SKM-1 treated with dmso at 0.1 percent for 144 hours (cell line): ENCODE data around the gene C20orf202.
"Not testable (repeated sequence)": the region's sequence is repeated elsewhere in the genome, so short reads cannot be mapped to it uniquely, and the experiment has no call there.

ENCODE experiments used
- DNase-seq: peaks from one replicate; lab custom pipeline; 2025; ENCODE audit not compliant: unreplicated experiment; lab: John Stamatoyannopoulos, UW

The C20orf202 gene

DNA sequence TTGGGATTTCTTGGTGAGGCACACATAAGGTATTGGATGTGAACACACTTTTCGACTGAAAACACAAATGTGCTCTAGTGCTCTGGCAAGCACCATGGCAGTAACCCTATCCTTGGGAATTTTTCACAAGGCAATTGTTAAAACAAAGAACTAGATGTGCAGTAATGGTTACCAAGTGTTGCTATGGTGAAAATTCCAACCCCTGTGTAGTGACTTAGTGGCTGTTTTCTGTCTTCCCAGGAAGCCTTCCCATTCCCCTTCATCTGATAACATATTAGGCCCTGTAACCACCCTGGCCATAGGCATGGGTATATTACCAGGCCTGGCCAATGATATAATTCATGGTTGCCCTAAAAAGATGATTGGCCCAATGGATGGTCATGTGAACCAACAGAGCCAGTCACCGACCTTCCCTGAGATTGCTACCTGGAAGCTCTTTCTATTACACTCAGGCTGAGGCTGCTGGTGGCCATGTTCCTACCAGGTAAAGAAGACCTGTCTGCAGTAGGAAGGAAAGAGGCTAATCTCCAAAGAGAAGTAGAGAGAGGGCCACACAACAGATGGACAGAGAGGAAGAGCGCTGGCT is 4.1 kb downstream of the C20orf202 start:
- no peak for DNase-seq

DNA sequence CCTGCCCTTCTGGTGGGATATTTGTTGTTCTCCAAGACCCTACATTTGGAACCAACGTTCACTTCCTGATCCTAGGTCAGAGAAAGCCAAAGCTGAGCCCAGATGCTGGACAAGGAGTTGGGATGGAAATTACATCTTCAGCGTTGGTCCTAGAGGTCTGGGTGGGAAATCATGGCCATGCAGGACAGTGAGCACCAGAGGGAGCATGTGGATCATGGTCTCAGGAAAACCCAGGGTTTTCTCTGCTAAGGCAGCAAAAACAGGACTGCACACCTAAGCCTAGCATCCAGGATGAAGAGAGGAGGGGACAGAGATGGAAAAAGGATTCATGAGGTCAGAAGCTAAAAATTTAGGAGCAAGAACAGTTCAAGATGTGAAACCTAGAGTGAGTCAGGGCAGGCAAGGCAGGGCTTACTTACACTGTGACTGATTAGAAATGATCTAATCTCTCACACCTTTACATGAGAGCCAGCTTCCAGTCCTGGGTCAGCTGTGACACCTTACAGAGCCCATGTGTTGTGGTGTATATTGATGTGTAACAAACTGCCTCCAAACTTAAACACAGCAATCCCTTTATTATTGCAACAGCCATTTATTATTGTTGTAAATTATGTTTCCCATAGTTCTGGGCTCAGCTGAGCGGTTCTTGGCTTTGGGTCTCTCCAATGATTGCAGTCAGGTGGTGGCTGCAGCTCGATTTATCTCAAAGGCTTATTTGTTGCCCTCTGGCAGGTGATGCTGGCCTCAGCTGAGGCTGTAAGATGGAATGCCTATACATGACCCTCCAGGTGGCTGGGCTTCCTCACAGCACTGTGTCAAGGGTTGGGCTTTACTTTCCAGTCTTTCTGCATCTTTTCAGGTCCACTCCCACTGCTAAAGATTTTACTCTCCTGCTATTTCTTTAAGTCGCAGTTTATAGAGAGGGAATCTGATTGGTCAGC is 6.5 kb downstream of the C20orf202 start:
- no peak for DNase-seq

DNA sequence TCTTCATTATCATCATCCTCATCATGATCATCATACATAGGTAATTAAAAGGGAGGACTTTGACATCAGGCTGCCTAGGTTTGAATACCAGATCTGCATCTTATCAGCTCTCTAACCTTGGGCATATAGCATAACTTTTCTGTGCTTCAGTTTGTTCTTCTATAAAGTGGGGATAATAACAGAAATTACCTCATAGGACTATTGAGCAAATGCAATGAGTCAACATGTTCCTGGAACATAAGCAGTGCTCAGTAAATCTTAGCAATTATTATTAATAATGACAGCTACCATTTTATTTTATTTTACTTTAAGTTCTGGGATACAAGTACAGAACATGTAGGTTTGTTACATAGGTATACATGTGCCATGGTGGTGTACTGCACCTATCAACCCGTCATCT is 7.2 kb downstream of the C20orf202 start:
- no peak for DNase-seq

DNA sequence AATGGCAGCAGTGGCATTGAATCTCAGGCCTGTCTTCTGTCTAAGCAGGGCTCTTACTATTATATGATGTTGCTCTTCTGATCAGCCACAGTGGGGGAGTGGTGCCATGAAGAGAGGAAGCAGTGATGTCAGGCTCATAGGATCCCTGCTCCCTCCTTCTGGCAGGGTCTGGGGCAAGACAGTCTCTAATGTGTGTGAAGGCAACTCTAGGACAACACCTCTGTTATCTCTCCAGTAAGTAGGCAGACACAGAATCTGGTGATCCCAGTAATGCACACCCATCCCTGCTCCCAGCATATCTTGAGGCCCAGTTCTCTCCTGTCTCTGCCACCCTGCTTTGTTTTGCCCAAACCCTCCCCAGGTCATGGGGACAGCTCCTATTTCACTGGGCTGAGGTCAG is 8.8 kb downstream of the C20orf202 start:
- no peak for DNase-seq

DNA sequence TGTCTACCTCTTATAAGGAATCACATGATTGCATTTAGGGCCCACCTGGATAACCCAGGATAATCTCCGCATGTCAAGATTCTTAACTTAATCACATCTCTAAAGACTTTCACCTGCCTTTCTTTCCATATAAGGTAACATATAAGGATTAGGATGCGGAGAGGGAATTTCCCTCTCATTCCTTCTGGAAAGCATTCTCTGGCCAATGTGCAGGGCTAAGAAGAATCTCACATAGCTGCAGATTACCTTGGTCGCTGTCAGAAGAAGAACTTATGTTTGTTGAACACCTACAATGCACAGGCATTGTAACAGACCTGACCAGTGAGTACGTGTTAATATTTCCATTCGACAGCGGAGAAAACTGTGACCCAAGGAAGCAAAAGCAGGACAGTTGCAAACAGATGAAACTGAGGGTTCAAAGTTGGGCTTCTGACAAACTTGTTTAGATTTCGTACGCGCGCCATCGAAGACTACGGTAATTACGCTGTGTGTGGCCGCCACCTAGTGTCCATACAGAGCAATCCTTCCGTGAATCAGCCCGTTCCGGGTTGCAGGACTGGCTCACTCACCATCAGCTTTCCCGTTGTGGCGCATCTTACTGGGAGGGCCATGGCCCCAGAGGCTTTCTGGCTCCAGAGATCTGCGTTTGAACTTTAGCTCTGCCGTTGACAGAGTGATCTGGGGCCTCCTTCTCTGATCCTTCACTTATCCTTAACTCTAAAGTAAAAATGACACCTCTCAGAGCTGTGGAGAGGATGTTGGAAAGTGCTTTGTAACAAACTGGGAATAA is 9.5 kb downstream of the C20orf202 start:
- DNase-seq = peak; percentile 23

DNA sequence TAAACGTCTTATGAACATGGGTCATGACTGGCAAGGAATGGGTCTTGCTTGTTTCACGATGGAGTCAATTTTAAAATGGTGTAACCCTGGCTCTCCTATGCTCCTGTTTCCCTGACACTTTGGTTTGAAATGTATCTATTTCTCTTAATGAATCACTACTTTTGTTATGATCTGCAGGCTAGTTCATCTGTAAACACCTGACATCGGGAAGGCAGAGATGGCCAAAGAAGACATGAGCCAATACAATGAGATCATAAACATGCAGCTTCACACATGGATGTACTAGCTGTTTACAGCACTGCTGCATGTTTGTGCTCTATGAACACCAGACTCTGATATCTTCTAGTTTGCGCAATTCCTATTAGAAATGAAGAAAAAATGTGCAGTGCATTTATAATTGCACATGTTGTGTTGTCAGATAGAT is 11.6 kb downstream of the C20orf202 start:
- DNase-seq = no peak

DNA sequence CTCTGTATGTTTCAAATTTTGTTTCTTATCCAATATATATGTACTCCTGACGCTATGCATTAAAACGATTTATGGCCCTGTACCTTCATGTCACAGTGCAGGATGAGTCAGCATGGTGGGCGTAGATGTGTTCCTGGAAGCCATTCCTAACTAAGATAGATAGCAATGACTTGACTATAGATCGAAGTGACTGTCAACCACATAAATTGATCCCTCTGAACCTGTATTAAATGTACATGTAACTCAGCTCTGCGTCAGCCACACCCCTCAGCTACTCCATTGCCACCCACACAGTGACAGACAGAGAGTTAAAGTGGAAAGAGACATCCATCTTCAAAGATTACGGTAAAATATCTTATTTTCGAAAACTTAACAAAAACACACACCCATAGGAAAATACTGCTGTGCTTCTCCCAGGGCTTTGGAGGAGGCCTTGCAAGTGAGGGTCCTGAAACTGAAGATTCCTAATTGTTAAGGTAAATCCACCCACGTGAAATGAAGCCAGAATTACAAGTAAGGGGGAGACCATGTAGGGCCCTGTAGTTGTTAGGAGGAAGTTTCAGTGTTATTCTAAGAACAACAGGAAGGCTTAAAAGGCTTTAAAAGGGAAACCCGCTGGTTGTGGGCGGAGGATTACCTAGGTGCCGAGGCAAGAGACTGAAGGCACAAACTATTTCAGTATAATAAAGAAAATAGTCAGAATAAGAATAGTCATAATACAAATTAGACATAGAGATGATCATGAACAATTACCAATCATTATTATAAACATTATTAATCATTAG is 12.3 kb downstream of the C20orf202 start:
- DNase-seq = no peak

DNA sequence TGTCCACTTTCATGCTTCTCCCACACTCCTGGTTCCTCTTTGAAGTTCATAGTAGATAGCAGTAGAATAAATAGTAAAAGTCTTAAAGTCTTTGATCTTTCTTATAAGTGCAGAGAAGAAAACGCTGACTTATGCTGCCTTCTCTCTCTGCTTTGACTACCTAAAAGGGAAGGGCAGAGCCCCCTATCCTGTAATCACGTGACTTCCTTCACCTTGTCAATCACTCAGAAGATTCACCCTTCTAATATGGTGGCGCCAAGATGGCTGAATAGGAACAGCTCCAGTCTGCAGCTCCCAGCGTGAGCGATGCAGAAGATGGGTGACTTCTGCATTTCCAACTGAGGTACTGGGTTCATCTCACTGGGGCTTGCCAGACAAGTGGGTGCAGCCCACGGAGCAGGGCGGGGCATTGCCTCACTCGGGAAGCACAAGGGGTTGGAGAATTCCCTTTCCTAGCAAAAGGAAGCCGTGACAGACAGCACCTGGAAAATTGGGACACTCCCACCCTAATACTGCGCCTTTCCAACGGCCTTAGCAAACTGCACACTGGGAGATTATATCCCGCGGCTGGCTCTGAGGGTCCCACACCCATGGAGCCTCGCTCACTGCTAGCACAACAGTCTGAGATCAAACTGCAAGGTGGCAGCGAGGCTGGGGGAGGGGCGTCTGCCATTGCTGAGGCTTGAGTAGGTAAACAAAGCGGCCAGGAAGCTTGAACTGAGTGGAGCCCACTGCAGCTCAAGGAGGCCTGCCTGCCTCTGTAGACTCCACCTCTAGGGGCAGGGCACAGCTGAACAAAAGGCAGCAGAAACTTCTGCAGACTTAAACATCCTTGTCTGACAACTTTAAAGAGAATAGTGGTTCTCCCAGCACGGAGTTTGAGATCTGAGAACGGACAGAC is 13.5 kb downstream of the C20orf202 start:
- DNase-seq = not testable (repeated sequence)

DNA sequence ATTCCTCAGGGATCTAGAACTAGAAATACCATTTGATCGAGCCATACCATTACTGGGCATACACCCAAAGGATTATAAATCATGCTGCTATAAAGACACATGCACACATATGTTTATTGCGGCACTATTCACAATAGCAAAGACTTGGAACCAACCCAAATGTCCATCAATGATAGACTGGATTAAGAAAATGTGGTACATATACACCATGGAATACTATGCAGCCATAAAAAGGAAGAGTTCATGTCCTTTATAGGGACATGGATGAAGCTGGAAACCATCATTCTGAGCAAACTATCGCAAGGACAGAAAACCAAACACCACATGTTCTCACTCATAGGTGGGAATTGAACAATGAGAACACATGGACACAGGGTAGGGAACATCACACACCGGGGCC is 19.5 kb downstream of the C20orf202 start:
- DNase-seq = not testable (repeated sequence)

DNA sequence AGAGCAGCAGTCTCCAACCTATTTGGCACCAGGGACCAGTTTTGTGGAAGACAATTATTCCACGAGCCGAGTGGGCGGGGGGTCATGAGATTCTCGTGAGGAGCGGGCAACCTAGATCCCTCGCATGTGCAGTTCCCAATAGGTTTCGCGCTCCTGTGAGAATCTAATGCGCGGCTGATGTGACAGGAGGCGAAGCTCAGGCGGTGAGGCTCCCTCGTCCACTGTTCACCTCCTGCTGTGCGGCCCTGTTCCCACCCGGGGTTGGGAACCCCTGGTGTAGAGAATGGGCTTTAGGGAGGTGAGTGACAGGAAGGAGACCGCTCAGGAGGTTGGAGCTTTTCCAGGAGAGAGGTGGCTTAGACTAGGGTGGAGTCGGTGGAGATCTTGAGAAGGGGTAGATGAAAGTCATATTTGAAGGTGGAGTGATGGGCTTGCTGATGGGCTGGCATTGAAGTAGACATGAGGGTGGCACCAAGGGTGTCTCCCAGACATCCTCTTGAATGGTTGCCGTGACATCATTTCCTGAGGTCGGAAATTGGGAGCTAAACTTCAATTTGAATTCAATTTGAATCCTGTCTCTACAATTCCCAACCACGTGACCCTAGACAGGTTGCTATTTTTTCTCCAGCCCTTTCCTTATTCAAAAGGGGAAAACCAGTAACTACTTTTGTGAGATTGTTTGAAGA is 21.1 kb downstream of the C20orf202 start:
- no peak for DNase-seq

DNA sequence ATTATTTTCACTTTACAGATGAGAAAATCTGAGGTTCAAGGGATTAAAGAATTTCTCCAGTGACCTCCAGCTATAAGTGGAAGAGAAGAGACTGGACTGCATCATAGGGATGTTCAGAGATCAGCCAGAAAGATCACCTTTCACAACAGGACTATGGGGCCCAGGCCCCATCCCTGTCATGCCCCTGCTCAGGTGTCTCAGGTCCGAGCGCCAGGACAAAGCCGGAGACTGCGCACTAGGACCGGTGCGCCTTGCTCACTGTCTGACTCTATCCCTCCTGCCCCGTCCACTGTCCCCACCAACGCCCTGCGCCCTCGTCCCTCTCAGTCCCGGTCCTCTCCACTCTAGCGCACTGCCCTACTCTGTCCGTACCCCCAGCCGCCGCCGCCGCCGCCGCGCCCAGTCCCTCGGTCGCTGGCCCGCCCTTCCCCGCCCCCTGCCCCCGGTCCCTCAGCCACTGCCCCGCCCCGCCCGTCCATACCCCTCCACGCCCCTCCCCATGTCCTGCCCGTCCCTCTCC is 22.1 kb downstream of the C20orf202 start:
- no peak for DNase-seq

DNA sequence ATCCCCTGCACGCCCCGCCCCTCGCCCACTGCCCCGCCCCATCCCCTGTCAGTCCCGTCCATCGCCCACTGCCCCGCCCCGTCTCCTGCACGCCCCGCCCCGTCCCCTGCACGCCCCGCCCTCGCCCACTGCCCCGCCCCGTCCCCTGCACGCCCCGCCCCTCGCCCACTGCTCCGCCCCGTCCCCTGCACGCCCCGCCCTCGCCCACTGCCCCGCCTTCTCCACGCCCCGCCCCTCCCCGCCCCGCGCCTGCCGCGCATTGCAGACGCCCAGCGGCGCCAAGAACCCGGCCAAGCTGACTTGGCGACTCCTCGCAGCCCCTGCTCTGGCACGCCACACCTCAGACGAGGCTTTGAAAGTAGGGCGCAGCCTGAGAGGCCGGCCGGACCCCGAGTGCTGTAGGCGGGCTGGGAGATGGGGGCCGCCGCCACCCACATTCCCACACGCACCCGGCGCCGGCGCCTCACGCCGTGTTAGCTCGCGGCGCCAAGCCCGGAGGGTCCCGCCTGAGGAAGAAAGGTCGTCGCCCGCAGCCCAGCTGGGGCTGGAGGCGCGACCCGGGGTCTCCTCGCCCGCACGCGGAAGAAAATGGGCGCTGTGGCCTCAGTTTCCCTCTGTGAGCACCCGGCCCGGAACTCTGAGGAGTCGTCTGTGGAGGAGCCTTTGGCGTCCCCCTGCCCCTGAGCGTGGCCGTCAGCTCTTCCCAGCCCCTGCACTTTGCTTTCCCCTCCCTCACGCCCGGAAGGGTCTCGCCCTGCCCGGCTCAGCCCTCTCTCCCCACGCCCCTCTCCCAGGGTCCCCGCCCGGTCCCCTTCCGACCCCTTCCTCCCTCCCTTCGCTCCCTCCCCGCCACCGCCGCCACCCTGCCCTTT is 22.8 kb downstream of the C20orf202 start, which contains the start of gene RAD21L1:
Gene RAD21L1 (plus strand): TSS at position 262 of the 872 bp plus-strand sequence. CDS start 2,410 bp downstream, outside the sequence.
- DNase-seq = no peak

DNA sequence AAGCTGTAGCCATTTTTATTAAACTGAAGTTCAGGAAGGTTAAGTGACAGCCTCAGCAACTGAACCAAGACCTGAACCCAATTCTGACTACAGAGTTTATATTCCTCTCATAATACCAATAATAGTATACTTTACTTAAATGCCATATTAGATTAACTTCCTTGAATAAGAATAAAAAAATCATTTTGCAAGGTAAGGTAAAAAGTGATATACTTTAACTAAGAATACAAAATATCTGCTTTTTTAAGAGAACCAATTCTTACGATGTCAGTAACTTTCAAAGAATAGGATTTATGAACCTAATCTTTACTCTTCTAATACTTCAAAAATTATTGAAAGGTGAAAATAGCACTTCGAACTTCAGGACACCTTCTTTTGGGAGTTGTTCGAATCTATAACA is 26.3 kb downstream of the C20orf202 start:
- DNase-seq = no peak

DNA sequence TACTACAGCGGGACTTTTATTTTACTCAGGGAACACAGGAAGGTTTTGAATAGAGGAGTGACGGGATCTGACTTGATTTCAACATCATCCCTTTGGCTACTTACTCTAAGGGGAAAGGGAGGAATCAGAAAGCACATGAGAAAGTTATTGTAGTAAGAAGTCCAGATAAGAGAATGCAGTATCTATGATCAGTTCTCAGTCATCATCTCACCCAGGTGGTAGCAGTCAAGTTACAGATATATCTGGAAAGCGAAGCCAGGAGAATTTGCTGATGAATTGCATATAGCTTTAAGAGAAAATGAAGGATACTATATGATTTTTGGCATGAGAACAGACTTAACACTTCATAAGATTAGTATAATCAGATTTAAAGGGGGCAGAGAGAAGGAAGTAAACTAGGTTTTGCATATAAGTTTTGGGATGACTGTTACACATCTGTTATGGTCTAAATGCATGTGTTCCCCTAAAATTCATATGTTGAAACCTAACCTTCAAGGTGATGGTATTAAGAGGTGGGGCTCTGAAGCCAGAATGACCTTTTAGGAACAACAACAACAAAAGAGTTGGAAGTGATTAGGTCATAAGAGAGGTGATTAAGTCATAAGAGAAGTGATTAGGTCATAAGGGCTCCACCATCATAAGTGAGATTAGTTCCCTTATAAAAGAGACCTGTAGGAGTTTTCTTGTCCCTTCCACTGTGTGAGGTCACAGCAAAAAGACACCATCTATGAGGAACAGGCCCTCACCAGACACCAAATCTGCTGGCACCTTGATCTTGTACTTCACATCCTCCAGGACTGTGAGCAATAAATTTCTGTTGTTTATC is 29.2 kb downstream of the C20orf202 start:
- no peak for DNase-seq

DNA sequence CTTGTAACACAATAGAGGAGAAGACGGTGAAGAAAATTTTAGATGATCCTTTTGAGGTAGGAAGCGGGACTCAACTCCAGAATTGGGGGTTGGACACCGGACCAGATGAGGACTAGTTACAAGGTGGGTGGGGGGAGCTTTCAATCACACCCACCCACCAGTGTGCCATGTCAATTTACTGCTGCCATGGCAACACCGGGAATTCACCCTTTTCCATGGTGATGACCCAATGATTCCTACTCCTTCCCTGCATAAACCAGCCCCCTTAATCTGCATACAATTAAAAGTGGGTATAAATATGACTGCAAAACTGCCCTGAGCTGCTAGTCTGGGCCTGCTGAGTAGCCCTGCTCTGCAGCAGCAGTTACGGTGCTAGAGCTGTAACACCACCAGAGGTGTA is 37.3 kb downstream of the C20orf202 start:
- DNase-seq = no peak

DNA sequence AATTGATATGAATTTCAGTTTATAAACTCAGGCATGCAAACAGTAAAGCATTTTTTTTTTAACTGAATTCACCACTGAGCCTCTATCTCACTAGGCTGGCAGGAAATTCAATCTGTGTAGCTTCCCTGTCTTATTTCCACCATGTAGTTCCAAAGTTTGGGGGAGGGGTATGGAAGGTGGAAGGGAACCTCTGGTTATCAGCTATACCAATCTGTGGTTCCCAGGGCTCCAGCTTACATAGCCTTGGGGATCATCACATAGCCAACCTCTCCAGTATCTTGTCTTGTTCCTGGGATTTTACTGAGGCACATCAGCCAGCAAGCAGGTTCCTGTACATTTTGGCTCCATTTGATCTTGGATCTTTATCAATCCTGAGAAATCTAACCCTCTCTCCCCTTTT is 38.2 kb downstream of the C20orf202 start:
- no peak for DNase-seq

DNA sequence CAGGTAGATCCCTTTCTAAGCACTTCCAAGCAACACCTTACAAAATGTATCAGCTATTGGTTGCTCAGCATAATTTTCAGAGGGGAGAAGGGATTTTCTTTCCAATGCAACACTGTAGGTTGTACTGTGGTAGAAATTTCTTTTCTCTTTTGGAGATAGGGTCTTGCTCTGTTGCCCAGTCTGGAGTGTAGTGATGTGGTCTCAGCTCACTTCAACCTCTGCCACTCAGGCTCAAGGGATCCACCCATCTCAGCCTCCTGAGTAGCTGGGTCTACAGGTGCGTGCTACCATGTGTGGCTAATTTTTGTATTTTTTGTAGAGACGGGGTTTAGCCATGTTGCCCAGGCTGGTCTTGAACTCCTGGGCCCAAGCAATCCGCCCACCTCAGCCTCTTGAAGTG is 38.8 kb downstream of the C20orf202 start:
- DNase-seq = no peak
